IPS-15b (cell line): ENCODE results near the gene FOXP4.

Source experiments
- H3K27me3 ChIP-seq: one replicate; pipeline ENCODE4 v1.6.1; 2013; ENCODE audit warnings: low read length; ENCODE audit not compliant: control insufficient read depth, insufficient read depth
- H3K36me3 ChIP-seq: one replicate; pipeline ENCODE4 v1.6.1; 2013; ENCODE audit warnings: low read length; ENCODE audit not compliant: control insufficient read depth, insufficient read depth
- H3K4me1 ChIP-seq: one replicate; pipeline ENCODE4 v1.6.1; 2013; ENCODE audit warnings: mild to moderate bottlenecking, low read length; ENCODE audit not compliant: control insufficient read depth, insufficient read depth
- H3K4me3 ChIP-seq: one replicate; pipeline ENCODE4 v1.5.1; 2013; ENCODE audit warnings: low read depth, low read length
- H3K9ac ChIP-seq: one replicate; pipeline ENCODE4 v1.6.1; 2013; ENCODE audit warnings: low read depth, mild to moderate bottlenecking, low read length
- H3K9me3 ChIP-seq: one replicate; pipeline ENCODE4 v1.6.1; 2013; ENCODE audit warnings: mild to moderate bottlenecking, low read length; ENCODE audit not compliant: control insufficient read depth, insufficient read depth

FOXP4 gene

DNA sequence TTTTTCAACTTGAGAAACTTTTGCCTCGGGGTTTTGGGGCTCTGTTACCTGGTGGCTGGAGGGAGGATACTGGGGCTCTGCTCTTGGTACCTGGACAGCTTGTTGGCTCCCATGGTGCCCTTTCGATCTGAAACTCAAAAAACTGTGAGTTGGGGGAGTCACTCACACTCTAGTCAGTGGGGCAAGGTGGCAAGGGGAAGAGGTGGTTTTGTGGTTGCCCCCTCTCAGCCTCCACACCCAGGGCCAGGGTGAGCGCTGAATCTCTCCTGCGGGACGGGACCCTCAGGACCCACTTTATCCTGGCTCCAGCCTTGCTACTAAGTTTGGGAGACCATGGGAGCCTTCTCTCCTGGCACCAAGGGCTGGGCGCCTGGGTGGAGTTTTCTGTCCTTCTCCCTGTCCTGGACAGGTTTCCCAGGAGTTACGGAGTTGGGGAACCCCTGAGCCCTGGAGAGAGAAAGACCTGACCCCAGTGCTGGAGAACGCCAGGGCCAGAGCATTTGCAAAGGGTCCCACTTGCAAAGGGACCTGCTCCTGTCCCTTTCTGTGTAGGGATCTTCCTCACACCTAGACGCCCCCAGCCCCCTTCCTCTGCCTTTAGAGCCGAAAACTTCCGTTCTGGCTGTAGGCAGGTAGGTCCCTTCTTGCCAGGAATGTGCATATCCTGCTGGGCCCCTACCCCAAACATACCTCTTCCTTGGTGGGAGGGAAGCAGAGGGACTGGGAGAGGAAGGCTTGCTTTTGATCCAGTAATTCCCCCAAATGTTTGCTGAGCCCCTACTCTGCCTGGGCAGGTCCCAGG is 2.9 kb downstream of the FOXP4 start:
- Histone ChIP-seq H3K9ac (no peak overlapping the region), H3K4me3 (peak overlapping the region; percentile 77), H3K9me3 (no peaks in the 10 kb centered on the region), H3K27me3 (peaks cover 83% of the 10 kb centered on the region), H3K4me1 (peaks cover 49% of the 10 kb centered on the region), H3K36me3 (peaks cover 8% of the 10 kb centered on the region)

DNA sequence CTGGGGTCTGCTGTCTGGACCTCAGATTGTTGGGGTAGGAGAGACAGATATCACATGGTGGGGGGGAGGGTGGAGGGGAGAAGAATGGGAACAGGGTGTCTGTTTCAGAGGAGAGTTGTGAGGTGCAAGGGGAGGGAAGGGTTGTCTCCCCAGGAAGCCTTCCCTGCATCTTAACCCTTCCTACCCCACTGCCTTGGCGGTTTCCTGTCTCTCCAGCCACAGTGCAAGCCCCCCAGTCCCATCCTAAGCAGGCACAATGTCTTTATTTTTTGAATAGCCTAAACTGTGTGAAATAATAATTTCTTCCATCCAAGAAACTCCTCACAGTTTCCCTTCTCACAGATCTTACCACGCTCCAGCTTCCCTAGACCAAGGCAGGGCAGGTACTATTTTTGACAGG is 3.5 kb downstream of the FOXP4 start:
- no peak overlapping the region for H3K4me3 ChIP-seq
- H3K9me3 ChIP-seq, result no peaks in the 10 kb centered on the region
- H3K36me3 ChIP-seq, result peaks cover 8% of the 10 kb centered on the region
- peaks cover 82% of the 10 kb centered on the region for H3K27me3 ChIP-seq
- H3K9ac ChIP-seq, result no peak overlapping the region
- H3K4me1 ChIP-seq, result peaks cover 52% of the 10 kb centered on the region

DNA sequence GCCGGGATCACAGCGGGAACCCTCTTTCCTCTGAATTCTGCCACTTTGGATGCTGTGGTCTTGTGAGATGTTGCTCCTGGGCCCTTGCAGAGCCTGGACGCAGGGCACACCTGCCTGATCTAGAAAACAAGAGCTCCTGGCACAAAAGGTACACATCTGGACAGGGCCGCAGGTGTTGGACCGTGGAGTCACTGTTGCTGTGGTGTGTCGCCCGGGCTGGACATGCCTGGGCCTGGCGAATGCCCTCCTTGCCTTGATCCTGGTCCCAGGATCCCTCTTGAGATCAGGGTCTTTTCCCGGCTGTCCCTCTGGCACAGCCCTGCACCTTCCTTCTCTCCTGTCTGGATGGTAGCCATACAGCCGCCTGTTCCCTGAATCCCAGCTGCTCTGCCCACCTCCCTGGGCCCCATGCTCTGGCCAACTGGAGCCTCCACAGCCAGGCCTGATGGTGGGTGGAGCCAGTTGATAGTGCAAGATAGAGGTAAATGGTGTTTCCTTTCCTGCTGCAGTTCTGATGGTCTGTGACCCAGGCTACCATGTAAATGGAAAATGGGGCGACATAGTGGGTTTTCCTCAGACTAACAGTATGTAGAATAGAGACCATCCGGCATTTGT is 5.0 kb downstream of the FOXP4 start:
- Histone ChIP-seq H3K9me3 (no peaks in the 10 kb centered on the region), H3K4me1 (peaks cover 49% of the 10 kb centered on the region), H3K4me3 (no peak overlapping the region), H3K9ac (no peak overlapping the region), H3K27me3 (peaks cover 80% of the 10 kb centered on the region), H3K36me3 (peaks cover 8% of the 10 kb centered on the region)

DNA sequence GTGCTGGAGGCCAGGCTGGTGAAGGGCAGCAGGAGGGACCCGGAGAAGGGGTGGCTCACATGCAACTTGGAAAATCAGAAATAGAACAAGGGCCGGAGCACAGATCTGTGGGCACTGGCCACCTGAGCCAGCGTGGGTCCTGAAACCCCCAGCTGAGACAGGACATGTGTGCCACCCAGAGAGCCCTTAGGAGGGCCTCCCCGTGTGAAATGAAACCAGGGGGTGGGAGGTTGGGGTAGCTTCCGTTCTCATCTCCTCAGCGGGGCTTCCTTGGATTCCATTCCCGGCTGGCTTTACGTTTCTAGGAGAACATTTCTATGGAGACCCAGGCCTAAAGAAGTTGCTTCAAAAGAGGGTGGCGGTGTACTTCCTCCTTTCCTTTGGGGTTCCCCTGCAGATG is 5.7 kb downstream of the FOXP4 start:
- H3K9me3 ChIP-seq, result no peaks in the 10 kb centered on the region
- H3K27me3 ChIP-seq, result peaks cover 83% of the 10 kb centered on the region
- peaks cover 8% of the 10 kb centered on the region for H3K36me3 ChIP-seq
- H3K4me1 ChIP-seq, result peaks cover 53% of the 10 kb centered on the region
- no peak overlapping the region for H3K9ac ChIP-seq
- no peak overlapping the region for H3K4me3 ChIP-seq

DNA sequence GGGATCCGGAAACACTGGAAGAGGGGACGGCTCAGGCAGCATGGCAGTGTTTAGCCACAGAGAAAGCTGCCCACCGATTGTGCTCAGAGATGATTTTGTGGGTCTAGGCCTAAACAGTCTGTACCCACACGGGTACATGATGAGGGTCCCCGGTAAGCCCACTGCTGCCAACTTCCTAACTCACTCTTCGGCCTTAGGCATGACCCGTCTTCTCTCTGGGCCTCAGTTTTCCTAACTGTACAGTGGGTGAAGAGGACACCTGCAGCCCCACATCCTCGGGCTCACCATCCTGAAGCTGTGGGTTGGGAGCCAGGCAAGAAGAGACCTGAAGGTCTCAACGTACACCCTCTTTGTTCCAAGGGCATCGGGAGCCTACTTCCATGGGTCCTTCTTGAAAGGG is 6.5 kb downstream of the FOXP4 start:
- Histone ChIP-seq H3K4me3 (peak overlapping the region; percentile 15), H3K4me1 (peaks cover 60% of the 10 kb centered on the region), H3K36me3 (peaks cover 8% of the 10 kb centered on the region), H3K27me3 (peaks cover 86% of the 10 kb centered on the region), H3K9ac (no peak overlapping the region), H3K9me3 (no peaks in the 10 kb centered on the region)

DNA sequence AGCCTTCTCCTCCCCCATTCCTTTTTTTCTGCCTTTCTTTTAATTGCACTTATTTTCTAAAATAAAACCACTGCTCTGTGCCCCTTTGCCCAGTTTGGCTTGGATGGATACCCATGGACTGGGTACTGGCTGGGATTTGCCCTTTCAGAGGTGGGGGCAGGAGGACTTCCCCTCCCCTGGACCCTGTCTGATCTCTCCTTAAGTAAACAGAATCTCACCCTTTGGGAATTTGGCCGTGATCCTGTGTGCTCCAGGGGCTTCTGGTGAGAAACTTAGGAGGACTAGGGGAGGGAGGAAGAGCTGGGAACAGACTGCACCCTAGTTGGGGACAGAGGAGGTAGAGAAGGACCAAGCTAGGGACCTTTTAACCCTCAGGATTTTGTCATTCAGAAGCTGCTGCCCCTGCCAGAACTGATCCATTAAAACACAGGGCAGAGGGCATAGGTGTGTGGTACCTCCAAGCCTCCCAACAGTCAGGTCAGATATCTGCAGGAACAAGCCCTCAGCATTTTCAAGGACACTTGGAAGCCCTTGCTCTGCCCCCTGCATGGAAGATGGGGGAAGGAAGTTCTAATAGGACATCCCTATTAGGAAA is 7.3 kb downstream of the FOXP4 start:
- peaks cover 8% of the 10 kb centered on the region for H3K36me3 ChIP-seq
- H3K9me3 ChIP-seq, result no peaks in the 10 kb centered on the region
- H3K27me3 ChIP-seq, result peaks cover 86% of the 10 kb centered on the region
- H3K4me1 ChIP-seq, result peaks cover 62% of the 10 kb centered on the region
- no peak overlapping the region for H3K4me3 ChIP-seq
- H3K9ac ChIP-seq, result no peak overlapping the region

DNA sequence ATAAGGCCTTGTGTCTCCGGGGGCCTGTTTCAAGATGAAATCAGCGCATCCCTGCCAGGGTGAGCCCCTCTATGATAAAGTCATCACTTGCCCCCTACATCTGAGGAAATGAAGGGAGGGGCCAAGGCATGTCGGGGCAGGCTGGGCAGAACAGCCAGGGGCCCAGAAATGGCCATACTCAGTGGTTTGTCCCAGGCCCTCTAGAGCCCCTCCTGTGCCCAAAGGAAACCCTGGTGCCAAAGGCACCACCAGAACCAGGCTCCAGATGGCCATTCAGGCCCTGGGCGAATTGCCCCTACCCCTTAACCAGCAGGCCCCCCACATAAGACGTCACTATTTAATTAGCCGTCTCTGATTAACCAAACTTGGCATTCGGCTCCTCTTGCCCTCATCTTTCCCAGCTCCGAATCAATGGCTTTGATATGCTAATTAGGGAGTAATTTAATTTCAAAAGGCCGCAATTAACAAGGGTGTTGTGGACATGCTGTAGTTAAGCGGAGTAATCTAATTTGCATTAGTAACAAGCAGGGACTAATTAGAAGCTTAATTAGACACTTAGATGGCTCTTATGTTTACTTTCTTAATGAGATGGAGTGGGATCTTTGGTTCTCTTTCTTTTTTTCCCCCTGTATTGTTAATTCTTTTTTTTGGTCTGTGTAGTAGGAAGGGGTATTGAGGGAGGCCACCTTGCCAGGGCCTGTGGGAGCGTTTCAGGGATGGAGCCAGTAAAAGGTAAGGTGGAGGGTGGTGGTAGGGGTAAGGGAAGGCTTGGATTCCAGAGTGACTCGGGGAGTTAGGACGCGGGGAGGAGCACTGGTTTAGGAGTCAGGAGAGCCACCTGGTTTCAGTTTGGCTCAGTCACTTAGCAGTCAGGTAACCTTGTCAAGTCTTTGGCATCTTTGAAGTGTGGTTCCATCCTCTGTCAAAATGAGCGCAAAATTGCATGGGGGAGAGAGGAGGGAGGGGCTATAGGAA is 9.4 kb downstream of the FOXP4 start:
- Histone ChIP-seq H3K36me3 (peaks cover 8% of the 10 kb centered on the region), H3K4me3 (peak overlapping the region; percentile 2), H3K4me1 (peaks cover 45% of the 10 kb centered on the region), H3K9ac (no peak overlapping the region), H3K9me3 (no peaks in the 10 kb centered on the region), H3K27me3 (peaks cover 83% of the 10 kb centered on the region)

DNA sequence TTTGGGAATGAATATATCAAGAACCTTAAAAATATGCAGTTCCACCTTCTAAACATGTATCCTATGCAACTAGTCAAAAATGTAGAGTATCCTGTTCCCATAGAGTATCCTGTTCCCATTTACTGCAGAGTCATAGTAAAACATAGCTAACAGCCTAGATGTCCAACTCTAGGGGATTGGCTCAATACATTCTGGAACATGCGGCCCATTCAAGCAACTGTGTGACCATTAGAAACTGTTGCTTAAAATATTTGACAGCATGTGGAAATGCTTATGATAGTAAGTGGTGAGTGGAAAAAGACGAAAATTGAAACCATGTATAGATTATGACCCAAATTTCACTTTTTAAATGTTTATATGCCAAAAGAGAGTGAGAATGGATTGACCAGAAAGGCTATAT is 11.2 kb downstream of the FOXP4 start:
- Histone ChIP-seq H3K9ac (no peak overlapping the region), H3K36me3 (no peaks in the 10 kb centered on the region), H3K9me3 (no peaks in the 10 kb centered on the region), H3K4me1 (peaks cover 49% of the 10 kb centered on the region), H3K27me3 (peaks cover 71% of the 10 kb centered on the region), H3K4me3 (no peak overlapping the region)

DNA sequence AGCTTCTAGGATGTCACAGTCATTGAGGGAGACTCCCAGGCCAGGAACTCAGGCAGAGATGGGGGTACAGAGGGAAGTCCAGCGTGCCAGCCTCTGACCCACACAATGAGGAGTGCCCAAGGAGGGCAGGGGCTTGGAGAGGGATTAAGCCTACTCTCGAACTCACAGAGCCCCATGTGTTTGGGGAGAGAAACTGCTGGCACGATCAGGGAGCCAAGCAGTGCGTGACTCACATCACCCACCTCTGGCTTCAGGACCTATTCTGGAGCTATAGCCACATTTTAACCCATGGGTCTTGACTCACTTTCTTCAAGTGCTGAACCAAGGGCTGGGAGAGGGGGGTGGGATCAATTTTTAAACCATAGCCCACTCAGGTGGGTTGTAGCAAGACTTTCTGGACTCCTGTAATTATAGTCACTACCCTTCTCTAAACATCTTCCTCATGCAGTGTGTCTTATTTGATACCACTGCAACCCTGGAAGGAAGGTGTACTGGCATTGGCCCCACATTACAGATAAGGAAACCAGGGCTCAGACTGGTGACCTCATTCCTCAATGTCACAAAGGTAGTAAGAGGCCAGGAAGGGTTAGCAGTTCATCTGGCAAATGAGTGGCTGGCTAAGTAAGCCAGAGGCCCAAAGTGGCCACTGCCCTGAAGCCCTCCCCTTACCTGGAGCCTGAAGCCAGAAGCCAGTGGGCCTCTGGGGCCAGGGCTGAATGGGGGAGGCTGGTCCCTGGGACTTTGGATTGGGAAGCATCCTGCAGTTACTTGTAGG is 12.0 kb downstream of the FOXP4 start:
- H3K4me1 ChIP-seq, result peaks cover 50% of the 10 kb centered on the region
- no peak overlapping the region for H3K4me3 ChIP-seq
- no peaks in the 10 kb centered on the region for H3K36me3 ChIP-seq
- no peak overlapping the region for H3K9ac ChIP-seq
- peaks cover 62% of the 10 kb centered on the region for H3K27me3 ChIP-seq
- no peaks in the 10 kb centered on the region for H3K9me3 ChIP-seq

DNA sequence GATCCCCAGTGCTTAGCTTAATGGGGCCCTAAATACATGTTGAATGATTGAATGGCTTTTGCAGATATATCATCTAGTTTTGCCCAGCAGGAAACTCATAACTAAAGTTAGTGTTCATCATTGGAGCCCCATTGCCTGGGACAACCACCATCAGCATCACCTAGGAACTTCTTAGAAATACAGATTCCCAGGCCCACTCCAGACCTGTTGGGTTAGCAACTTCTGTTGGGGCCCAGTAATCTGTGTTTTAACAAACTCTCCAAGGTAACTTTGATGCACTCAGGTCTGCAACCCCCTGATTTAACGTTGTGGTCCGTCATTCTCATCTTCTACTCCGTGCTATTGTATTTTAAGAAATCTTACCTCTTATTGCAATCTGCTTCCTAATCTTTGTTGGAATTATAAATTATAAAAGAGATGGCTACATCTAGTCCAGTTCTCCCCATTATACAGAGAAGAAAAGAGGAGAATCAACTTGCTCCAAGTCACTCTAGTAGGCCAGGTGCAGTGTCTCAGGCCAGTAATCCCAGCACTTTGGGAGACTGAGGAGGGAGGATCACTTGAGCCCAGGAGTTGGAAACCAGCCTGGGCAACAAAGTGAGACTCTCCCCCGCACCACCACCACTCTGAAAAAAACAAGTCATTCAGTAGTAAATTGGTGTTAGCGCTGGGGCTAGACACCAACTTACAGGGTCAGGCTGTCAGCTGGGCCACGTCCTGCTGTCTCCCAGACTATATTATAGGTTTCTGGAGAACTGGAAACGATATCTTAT is 13.7 kb downstream of the FOXP4 start:
- Histone ChIP-seq H3K4me3 (peak overlapping the region; percentile 74), H3K9me3 (no peaks in the 10 kb centered on the region), H3K27me3 (peaks cover 47% of the 10 kb centered on the region), H3K9ac (no peak overlapping the region), H3K4me1 (peaks cover 39% of the 10 kb centered on the region), H3K36me3 (no peaks in the 10 kb centered on the region)
